ENCODE data around the gene WNT9A.
A peak's percentile ranks its signal among the peaks of the same experiment; 100 is the strongest.

WNT9A gene

GRCh38 chr1:227954163-227954850 is 6.6 kb upstream of the WNT9A start:
- DNase-seq = no peak

DNA sequence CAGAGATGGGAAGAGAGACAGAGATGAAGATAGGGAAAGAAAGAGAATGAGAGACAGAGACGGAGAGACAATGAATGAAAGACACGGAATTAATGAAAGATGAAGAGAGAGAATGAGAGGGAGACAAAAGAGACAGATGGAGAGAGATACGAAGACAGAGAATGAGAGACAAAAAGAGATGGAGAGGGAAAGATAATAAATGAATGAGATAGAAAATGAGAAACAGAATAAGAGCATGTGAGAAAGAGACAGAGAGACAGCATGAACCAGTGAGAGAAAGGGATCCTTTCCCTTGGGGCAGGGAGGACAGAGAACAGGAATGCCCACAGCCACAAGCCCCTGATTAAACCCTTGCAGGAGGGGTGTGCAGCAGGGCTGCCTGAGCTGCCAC is 5.3 kb upstream of the WNT9A start:
- no peak for DNase-seq

DNA sequence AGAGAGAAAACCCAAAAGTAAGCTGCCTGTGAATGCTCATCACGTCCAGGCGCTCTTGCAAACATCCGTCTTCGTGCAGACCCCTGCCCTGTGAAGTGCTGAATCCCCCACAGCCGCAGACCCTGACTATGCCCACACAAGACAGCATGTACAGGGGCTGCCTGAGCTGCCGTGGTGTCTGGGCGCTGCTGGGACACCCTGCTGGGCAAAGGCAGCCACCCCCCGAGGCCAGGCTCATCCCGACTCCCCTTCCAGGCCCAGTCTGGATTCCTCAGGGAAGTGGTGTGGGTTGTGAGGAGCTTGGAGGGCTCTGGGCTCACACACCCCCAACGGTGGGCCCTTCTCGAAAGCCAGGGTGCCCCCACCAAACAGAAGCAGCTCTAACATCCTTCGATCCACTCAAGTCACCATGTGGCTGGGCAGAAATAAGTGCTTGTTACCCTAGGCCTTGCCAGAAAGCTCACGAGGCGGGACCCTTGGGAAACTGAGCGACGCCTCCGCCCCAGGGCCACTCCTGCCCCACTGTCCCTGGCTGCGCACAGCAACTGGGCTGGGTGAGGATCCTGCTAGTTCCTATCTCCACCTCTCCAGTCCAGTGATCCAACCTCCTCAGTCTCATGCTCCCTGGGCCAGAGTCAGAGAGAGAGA is 4.8 kb upstream of the WNT9A start:
- no peak for DNase-seq

GRCh38 chr1:227951624-227952373 is 4.1 kb upstream of the WNT9A start:
- no peak for DNase-seq

- no peak for DNase-seq
These were observed 3.1 kb upstream of the WNT9A start for GRCh38 chr1:227950735-227951346.

- DNase-seq = no peak
These were observed 2.4 kb upstream of the WNT9A start for GRCh38 chr1:227949954-227950734.

DNA sequence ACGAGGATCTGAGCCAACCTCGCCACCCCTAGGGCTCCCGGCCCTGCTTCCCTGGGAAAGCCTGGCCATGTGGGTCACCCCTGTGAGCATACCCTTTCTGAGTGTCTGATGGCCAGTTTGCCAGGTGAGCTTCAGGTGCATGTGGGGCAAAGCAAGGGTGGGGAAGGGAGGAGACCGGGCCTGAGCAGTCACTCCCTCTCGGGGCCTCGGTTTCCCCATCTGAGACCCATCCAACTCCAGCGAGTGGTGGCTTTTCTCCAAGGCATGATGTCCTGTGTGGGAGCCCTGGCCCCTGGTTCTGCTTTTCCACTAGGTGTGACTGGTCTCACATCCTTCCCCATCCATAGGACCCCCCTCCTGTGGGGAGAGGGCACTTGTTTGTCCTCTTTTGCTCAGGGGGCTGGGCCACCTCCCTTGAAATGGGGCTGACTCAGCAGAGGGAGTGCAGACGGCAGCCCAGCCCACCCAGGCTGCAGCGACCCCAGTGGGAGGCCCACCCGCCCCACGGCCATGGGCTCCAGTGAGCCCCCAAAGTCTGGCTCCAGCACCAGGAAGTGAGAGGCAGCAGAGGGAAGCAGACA is 1.7 kb upstream of the WNT9A start:
- DNase-seq = no peak

DNA sequence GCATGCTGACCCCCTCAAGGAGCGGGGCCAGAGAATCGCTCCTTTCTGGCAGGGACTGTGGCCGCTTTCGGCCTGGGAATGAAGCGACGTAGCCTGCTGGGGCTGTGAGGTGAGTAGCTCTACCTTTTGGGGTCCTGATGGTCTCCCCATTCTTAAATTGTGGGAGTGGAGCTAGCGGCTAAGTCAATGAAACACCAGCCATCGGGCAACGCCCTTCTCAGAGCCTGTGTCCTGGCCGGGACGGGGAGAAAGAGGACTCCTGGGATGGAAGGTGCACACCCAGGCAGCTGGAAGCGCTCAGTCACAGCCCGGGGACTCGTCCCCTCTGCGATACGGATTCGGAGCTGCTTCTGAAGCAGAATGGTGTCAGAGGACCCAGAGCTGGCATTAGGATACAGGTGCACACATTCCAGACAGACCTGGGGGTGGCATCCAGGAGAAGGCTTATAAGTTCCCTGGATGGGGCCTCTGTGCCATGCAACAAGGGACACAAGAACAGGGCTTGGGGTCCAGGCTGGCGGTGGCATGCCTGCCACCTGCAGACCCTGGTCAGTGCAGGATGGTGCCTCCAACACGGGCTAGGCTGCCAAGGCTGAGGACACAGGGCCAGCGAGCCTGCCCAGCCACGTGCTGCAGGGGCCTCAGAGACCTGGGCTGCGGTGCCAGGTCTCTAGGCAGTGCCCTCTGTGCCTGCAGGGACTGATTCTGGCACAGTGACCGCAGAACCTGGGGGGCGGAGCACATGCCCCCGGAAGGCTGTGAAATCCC is 945 bp upstream of the WNT9A start:
- DNase-seq = no peak

GRCh38 chr1:227947386-227947675 is 401 bp downstream of the WNT9A start:
- DNase-seq = no peak

GRCh38 chr1:227946624-227947385 is 927 bp downstream of the WNT9A start:
- DNase-seq = no peak

- DNase-seq = no peak
These were observed 1.7 kb downstream of the WNT9A start for GRCh38 chr1:227945891-227946623.

DNA sequence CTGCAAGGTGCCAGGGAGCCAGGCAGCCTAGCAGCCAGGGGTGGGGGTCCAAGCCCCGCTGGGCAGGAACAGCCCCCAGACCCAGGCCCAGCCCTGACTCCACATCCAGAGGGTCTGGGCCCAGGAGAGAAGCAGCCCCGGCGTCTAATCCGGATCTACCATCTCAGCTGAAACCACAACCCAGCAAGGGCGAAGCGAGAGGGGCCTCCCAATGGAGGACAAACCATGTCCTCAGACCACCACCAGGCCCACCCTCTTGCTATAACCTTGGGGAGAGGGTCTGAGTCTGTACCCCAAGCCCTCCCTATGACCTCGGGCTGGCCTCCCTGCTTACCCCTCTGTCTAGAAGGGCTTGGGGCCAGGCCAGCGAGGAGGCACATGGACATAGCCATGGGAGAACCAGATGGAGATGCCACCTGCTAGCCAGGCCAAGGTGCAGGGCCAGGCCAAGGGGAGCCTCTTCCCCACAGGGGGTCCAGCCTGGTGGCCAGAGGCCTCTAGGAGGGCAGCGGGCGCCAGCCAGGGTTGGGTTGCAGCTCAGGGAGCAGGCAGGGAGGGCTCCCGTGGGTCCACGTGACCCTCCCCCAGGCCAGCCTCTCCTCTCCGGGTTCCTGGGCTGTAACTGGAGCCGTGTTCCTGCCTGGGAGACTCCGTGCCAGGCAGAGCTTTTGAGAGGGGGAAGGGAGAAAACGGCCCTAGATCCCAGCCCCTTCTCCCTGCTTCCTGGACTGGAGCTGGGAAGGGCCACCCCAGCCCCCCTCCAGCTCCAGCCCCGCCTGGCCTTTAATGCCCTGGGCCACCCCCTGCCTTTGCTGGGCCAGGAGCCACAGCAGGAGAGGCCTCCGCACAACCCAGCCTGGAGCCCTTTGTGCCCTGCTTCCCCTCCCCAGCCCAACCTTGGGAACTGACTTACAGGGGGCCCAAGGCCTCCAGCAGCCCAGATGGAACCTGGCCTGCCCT is 2.5 kb downstream of the WNT9A start:
- DNase-seq = no peak

DNA sequence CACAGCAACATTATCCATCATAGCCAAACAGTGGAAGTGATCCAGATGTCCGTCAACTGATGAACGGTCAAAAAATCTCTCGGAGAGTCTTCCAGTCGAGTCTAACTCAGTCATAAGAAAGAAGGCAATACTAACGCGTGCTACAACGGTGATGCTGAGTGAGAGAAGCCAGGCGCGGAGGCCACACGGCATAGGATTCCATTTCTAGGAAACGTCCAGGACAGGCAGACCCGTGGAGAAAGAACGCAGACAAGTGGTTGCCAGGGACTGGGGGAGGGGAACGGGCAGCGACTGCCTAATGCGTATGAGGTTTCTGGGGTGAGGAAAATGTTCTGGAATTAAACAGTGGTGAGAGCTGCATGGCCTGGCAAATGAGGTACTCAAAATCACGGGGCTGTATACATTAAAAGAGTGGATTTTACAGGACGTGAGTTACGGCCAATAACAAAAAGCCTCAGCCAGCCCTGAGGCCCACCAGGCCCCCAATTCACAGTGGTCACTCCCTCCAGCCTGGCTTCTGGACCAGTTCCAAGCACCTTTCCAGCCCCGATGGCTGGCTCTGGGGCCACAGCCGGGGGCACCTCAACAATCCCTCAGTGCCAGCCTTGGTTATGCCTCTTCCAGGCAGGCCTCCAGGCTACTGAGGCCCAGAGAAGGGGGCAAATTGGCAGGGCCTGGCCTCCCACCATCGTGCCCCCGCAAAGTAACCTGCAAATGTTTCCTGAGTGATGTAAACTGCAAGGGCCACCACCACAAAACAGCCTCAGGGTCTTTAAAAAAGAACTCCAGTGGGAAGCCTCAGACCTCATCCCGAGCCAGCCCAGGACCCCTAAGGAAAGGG is 3.4 kb downstream of the WNT9A start:
- no peak for DNase-seq

GRCh38 chr1:227943381-227944089 is 4.2 kb downstream of the WNT9A start:
- no peak for DNase-seq

DNA sequence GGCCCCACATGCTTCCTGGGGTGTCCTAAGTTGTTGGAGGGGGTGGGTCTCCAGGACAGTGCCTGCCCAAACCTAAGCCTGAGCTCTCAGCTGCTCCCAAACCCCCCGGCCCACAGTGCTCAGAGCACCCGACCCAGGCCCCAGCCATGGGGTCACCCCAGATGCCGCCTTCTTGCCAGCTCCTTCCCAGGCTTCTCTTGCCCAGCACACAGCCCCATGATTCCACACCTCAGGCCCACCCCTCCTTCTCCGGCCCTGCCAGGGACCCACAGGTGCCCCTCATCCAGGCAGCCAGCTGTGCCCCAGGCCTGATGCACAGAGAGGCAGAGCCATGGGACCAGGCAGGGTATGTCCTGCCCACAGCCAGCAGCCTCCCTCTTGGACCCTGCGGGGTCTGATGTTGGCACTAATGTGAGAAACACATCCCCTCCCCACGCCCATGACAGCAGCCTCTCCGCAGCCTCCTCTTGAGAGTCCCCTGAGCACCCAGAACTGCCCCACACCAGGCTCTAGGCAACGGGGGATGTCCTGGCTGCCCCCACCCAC is 4.9 kb downstream of the WNT9A start:
- DNase-seq = no peak

DNA sequence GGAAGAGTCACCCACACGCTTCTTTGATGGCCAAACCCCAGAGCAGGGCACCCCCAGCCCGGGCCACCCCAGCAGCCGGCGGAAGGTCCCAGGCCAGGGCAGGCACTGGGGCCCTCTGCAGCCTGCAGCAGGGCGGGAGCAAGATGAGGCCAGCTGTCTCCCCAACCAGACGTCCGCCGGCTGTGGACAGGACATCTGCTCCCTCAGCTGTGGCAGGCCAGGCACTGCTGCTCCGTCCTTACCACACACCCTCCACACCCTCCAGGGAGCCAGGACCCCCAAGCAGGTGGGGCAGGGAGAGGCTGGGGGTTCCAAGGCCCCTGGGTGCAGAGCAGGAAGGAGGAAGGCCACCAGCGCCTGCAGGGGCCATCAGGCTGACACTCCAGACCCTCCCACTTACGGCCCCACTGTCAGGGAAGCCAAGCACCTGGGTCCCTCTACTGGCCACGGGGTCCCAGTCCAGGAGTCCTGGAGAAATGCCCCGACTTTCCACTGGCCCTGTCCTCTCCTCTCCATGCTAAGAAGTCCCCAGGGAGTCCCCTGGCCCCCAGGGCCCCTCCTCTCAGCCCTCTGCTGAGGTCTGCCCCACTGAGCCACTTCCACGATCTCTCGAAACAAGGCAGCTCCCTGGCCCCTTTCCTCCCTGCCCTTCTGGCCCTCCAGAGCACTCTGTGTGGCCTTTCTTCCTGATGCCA is 5.6 kb downstream of the WNT9A start:
- peak; percentile 24 for DNase-seq

Measured in NCI-H524 treated with DMSO at 0.1 percent for 48 hours (cell line).